Muscle layer of colon (tissue), 2 donors: ENCODE measurements around the gene RORB.

Source experiments
- H3K27ac ChIP-seq: one replicate; pipeline ENCODE4 v1.7.0; 2013; ENCODE audit warnings: low read depth, mild to moderate bottlenecking, low read length, moderate library complexity
- H3K27me3 ChIP-seq, 2 donors: one replicate each; pipeline ENCODE4 v1.7.0; 2013; ENCODE audit warnings: low read length in 2 of 2, mild to moderate bottlenecking in 2 of 2; ENCODE audit not compliant: insufficient read depth in 2 of 2, control insufficient read depth in 1 of 2
- H3K36me3 ChIP-seq: one replicate; pipeline ENCODE4 v1.7.0; 2013; ENCODE audit warnings: mild to moderate bottlenecking, low read length; ENCODE audit not compliant: insufficient read depth
- H3K4me1 ChIP-seq: one replicate; pipeline ENCODE4 v1.7.0; 2013; ENCODE audit warnings: mild to moderate bottlenecking, low read length; ENCODE audit not compliant: insufficient read depth
- H3K4me3 ChIP-seq, 2 donors: one replicate each; pipeline ENCODE4 v1.7.0; 2013; ENCODE audit warnings: low read length in 2 of 2, low read depth in 1 of 2, mild to moderate bottlenecking in 1 of 2, moderate library complexity in 1 of 2
- H3K9ac ChIP-seq: one replicate; pipeline ENCODE4 v1.7.0; 2013; ENCODE audit warnings: low read length
- H3K9me3 ChIP-seq: one replicate; pipeline ENCODE4 v1.7.0; 2013; ENCODE audit warnings: mild to moderate bottlenecking, low read length
- donor health status: abdominal sarcoma.
- donor health status: Adenocarcinoma of cecum.

RORB gene

DNA sequence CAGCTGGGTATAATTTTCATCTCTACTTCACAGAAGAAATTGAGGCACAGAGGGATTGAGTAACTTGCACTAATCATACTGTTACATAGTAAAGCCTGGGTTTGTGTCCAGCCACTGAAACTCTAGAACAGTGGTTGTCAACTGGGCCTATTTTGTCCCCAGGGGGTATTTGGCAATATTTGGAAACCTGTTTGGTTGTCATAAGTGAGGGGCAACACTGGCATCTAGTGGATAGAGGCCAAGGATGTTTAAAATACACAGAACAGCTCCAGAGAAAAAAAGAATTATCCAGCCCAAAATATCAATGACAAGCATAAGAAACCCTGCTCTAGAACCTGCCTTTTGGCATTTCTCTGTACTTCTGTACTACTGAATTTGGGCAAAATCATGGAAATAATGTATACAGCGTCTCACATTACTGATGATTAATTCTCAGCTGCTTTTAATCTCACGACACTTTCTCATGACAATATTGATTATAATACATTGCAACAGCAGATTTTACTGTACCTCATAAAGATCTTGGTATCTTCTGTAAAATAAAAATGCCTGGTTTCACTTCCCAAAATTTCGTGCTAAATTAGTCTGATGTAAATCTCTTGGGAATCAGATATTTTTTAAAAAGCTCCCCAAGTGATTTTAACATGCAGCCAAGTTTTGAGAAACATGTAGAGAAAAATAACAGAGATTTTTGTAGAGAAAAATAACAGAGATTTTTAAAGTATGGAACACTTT, 112.7 kb downstream of the RORB start:
- Histone ChIP-seq H3K9me3 (no peaks in the 10 kb centered on the region), H3K27ac (no peak overlapping the region), H3K36me3 (no peaks in the 10 kb centered on the region), H3K4me1 (no peaks in the 10 kb centered on the region), H3K9ac (no peak overlapping the region), H3K27me3 (no peaks in the 10 kb centered on the region), H3K4me3 (no peak overlapping the region)

DNA sequence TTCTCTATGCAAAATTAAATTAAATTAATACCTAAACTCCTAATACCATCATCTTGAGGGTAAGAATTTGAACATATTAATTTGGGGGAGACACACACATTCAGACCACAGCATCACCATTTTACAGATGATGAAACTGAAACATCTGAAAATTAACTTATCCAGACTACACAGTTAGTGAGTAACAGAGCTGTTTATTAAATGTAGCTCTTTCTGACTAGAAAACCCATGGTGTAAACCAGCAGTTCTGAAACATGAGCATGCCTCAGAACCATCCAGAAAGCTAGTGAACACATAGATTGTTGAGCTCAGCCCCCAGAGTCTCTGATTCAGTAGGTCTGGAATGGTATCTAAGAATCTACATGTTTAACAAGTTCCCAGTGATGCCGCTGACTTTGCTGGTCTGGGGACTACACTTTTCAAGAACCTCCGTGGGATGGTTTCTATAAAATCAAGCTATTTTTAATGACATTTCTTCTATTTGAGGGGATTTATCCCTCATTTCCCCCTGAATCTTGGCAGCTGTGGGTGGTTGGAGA, 113.5 kb downstream of the RORB start:
- Histone ChIP-seq H3K4me1 (no peaks in the 10 kb centered on the region), H3K4me3 (no peak overlapping the region), H3K27me3 (no peaks in the 10 kb centered on the region), H3K27ac (no peak overlapping the region), H3K9ac (no peak overlapping the region), H3K36me3 (no peaks in the 10 kb centered on the region), H3K9me3 (no peaks in the 10 kb centered on the region)

DNA sequence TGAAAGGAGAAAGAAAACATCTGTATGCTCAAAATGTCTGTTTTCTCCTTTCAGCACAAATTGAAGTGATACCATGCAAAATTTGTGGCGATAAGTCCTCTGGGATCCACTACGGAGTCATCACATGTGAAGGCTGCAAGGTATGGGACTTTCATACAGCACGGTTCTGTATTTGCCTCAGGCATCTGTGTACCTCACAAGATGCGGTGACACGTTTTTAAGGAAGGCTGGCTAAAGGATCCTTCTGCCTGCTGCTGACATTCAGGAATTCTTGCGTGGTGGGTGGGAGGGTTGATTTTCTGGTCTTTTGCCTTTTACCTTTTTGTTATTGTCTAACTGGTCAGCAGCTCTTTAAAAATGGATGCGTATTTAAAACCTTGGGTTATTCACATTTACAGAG, 133.1 kb downstream of the RORB start:
- Histone ChIP-seq H3K4me3 (no peak overlapping the region), H3K36me3 (no peaks in the 10 kb centered on the region), H3K9me3 (no peaks in the 10 kb centered on the region), H3K9ac (no peak overlapping the region), H3K27ac (no peak overlapping the region), H3K4me1 (no peaks in the 10 kb centered on the region), H3K27me3 (no peaks in the 10 kb centered on the region)

DNA sequence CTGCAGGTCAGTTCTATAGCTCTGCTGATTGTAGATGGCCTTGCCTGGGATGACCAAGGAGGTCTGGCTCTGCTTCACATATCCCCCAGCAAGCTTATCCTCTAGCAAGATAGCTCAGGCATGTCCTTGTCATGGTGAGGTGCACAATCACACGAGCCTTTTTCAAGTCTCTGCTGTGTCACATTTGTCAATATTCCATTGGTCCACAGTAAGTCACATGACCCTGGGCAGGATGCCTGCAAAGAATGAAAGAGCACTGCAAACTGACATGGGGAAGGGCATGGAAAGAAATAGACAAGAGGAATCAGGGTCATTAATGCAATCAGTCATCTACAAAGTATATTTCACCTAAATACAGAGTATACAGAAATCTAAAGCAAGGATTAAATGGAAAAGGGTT, 142.0 kb downstream of the RORB start:
- H3K9me3 ChIP-seq = no peaks in the 10 kb centered on the region
- H3K4me1 ChIP-seq = no peaks in the 10 kb centered on the region
- H3K4me3 ChIP-seq = no peak overlapping the region
- H3K27ac ChIP-seq = no peak overlapping the region
- no peaks in the 10 kb centered on the region for H3K27me3 ChIP-seq
- H3K9ac ChIP-seq = no peak overlapping the region
- H3K36me3 ChIP-seq = no peaks in the 10 kb centered on the region

DNA sequence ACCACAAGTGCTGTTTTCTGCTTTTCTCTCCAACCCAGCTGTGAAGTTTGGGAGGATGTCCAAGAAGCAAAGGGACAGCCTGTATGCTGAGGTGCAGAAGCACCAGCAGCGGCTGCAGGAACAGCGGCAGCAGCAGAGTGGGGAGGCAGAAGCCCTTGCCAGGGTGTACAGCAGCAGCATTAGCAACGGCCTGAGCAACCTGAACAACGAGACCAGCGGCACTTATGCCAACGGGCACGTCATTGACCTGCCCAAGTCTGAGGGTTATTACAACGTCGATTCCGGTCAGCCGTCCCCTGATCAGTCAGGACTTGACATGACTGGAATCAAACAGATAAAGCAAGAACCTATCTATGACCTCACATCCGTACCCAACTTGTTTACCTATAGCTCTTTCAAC, 145.2 kb downstream of the RORB start:
- H3K27me3 ChIP-seq = no peaks in the 10 kb centered on the region
- H3K4me1 ChIP-seq = no peaks in the 10 kb centered on the region
- no peaks in the 10 kb centered on the region for H3K36me3 ChIP-seq
- no peak overlapping the region for H3K4me3 ChIP-seq
- H3K9ac ChIP-seq = no peak overlapping the region
- H3K27ac ChIP-seq = no peak overlapping the region
- no peaks in the 10 kb centered on the region for H3K9me3 ChIP-seq

DNA sequence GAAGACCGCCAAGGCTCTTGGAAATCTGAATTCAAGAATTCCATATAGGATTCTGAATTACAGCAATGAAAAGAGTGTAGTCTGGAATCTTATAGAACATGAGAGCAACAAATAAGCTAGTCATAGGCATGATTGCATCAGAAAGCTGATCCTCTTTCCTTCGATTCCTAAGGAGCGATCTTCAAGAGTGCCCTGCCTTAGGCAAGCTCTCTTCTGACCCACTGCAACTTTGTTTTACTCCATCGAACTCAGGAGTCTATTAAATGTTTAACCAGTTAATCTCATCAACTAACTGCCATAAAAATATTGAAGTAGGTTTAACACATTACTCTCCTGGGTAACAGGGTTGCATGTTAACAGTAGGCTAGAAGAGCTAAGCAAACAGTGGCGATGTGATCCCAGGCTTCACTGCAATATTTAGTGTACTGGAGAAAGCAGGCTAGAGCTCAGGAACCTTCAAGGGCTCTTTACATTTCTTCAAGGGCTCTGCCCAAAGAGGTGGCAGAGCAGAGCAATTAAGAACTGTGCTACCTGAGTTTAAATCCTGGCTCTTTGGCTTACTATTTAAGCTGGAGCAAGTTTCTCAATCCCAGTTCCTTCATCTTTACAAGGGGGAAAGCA, 146.3 kb downstream of the RORB start:
- Histone ChIP-seq H3K27ac (no peak overlapping the region), H3K27me3 (no peaks in the 10 kb centered on the region), H3K4me1 (no peaks in the 10 kb centered on the region), H3K36me3 (no peaks in the 10 kb centered on the region), H3K9me3 (no peaks in the 10 kb centered on the region), H3K4me3 (no peak overlapping the region), H3K9ac (no peak overlapping the region)

DNA sequence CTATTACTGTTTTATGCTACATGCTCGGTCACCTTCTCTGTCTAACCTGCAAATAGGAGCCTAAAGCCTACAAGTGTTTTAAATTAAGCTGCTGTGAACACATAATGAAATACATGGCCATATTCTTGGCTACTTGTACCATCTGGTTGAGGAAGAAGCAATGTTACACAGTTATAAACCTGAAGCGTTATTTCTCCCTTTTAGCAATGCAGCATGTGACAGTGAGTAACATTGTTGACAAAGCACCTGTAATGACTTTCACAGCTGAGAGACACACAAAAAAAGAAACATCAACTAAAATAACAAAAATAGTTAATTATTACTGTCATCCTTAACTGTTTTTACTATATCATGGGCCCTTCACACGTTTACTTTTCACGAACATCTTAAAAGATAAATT, 146.9 kb downstream of the RORB start:
- H3K4me3 ChIP-seq = no peak overlapping the region
- no peaks in the 10 kb centered on the region for H3K36me3 ChIP-seq
- no peak overlapping the region for H3K27ac ChIP-seq
- H3K4me1 ChIP-seq = no peaks in the 10 kb centered on the region
- no peaks in the 10 kb centered on the region for H3K27me3 ChIP-seq
- H3K9me3 ChIP-seq = no peaks in the 10 kb centered on the region
- H3K9ac ChIP-seq = no peak overlapping the region

DNA sequence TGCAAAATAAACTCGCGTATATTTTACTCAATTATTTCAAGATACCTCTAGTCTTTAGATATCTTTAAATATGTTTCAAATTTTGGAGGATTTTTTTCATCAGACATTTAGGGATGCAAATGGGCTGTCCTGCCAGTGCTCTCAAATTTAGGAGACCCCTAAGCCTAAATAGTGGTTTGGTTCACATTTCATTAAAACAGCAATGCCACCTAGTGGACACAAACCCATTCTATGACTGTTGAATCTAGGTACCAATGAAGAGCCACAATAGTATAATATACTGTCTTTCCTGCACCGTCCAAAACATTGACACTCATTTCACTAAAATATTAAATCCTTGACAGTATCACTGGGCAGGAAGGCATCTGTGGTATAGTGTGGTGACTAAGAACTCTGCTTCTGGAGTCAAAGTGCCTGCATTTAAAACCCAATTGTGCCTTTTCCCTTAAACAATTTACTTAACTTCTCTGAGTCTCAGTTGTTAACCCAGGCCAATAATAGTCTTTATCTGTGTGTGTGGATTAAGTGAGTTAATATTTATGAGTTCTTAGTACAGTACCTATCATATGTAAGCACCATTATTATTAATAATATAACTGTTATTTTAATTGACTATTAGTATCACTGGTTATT, 148.0 kb downstream of the RORB start:
- Histone ChIP-seq H3K36me3 (no peaks in the 10 kb centered on the region), H3K27me3 (no peaks in the 10 kb centered on the region), H3K4me1 (no peaks in the 10 kb centered on the region), H3K4me3 (no peak overlapping the region), H3K9me3 (no peaks in the 10 kb centered on the region), H3K27ac (no peak overlapping the region), H3K9ac (no peak overlapping the region)

DNA sequence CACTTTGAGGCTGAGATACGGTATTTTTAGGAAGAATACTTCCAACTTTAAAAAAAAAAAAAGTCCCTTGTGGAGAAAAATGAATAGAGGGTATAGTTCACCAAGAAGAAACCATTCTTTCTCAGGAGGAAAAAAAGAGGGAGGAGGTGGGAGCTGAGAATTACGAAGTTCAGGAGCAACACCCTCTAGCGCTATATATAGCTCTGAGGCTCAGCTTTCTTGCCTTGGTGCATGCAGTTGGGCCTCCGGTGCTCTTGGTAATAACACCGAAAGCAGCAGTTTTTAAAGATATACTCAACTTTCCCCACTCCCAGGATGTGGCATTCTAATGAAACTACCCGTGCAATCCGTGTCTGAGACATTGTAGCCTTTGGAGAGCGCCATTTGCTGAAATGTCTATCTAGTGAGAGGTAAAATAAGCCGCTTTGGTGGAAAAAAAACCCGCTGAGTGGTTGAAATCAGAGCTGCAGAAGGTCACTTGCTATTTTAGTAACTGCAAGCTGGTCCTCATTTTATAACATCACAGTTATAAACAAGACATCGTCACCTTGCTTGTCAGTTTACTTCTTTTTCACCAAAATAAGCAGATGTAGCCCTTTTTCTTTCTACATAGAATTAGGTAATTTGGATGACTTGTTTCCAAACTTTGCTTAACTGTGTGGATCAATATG, 156.4 kb downstream of the RORB start:
- no peaks in the 10 kb centered on the region for H3K4me1 ChIP-seq
- H3K4me3 ChIP-seq = no peak overlapping the region
- no peaks in the 10 kb centered on the region for H3K27me3 ChIP-seq
- H3K9me3 ChIP-seq = no peaks in the 10 kb centered on the region
- H3K27ac ChIP-seq = no peak overlapping the region
- H3K36me3 ChIP-seq = no peaks in the 10 kb centered on the region
- no peak overlapping the region for H3K9ac ChIP-seq

DNA sequence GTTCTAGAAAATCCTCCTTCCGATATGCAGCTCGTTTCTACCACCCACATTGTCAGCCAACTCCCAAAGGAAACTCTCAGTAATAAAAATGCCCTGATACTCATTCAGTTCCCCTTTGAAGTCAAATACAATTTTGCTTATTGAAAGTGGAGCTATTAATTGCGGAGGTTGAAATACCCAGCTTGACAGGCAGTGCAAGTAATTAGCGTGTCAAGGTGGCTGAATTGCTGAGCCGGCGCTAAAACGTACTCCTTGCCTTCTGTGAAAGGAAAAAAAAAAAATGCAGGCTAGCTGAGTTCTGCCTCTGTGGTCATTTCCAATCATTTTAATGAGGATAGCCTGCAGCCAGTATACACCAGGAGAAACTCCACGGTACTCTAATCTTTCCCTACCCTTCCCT, 165.5 kb downstream of the RORB start:
- H3K9me3 ChIP-seq = no peaks in the 10 kb centered on the region
- no peak overlapping the region for H3K27ac ChIP-seq

DNA sequence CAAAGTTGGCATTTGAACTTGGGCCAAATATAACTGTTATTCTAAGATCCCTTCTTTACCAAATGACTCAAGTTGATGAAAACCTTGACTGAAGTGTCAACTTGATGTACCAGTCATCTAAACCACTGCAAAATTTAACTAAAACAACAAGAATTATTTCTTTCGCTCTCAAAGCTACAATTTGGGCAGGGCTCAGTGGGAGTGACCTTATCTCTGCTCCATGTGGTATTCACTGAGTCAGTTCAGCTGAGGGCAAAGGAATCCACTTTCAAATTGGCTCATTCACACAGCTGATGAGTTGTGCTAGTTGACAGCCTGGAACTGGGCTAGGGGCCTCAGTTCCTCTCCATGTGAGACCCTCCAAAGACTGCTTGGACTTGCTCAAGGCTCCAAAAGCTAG, 166.3 kb downstream of the RORB start:
- Histone ChIP-seq H3K9me3 (no peaks in the 10 kb centered on the region), H3K4me1 (no peaks in the 10 kb centered on the region), H3K9ac (no peak overlapping the region), H3K27ac (no peak overlapping the region), H3K4me3 (no peak overlapping the region), H3K36me3 (no peaks in the 10 kb centered on the region), H3K27me3 (no peaks in the 10 kb centered on the region)

More for the DNA sequence above, 165.5 kb downstream of the RORB start:
- no peak overlapping the region for H3K9ac ChIP-seq
- no peaks in the 10 kb centered on the region for H3K36me3 ChIP-seq
- no peaks in the 10 kb centered on the region for H3K4me1 ChIP-seq
- no peak overlapping the region for H3K4me3 ChIP-seq
- no peaks in the 10 kb centered on the region for H3K27me3 ChIP-seq
